Measurements from ENCODE around the gene TDP1.
"Not testable (repeated sequence)": the region's sequence is repeated elsewhere in the genome, so short reads cannot be mapped to it uniquely, and the experiment has no call there.

TDP1 gene

DNA sequence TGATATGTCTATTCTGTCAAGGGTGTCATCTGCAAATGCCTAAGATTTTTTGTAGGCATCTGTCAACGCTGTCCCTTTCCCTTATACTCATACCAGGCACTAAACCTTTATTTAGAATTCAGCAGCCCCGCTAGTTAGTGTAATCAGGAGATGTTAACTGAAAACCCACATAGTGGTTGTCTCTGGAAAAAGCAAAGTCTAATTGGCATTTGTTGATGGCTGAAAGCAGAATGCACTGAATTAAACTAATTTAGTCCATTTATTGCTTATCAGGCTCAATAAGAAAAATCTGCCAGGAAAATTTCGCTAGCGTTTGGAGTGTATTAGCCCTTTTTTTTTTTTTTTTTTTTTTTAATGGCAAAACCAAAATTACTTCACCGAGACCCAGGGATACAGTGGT, 34.5 kb downstream of the TDP1 start:
- no peak for DNase-seq (ENCODE audit: low read depth, low spot score)

DNA sequence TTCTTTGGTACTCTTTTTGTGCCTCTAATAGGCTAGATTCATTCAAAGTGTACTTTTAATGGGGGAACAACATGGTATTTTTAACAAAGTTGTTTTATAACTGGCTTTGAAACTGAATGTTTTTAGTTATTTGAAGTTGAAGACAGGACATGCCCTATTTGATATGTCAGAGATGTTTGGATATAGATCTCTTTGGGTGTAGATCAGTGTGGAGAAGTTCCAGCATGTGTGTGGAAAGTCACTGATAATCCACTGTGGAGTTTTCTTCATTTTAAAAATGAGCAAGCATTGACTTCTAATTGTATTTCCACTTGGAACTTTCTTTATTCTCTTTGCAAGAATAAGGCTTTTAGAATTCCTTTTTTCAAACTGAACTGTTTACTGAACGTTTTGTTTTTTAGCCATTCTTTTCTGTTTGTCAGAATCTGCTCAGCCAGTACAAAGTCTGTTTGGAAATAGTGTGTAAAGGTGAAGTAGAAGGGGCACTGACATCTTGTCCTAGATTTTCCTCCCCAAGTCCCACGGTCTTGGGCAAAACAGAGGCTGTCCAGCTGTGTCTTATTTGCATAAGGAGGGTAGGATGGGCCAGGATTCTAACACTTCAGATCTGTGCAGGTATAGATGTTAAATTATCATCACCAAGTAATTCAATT, 35.0 kb downstream of the TDP1 start:
- DNase-seq (ENCODE audit: low read depth, low spot score), result no peak

DNA sequence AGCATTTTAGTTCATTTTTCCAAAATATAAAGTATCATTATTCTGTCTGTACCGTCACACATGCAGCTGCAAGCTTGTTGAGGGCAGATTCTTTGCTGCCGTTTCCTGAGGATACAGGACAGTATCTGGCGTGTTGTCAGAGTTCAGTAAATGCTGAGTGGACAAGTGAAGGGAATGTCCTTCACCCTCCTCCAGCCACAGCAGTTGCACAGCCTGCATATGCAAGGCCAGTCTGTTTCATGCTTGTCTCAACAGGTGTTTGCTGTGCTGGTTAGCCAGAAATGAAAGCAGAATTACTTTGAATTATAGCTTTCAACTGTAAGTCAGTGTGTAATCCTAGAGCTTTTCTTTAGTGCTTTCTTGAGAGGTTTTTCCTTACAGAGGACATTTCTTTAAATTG, 36.5 kb downstream of the TDP1 start:
- no peak for DNase-seq (ENCODE audit: low read depth, low spot score)

DNA sequence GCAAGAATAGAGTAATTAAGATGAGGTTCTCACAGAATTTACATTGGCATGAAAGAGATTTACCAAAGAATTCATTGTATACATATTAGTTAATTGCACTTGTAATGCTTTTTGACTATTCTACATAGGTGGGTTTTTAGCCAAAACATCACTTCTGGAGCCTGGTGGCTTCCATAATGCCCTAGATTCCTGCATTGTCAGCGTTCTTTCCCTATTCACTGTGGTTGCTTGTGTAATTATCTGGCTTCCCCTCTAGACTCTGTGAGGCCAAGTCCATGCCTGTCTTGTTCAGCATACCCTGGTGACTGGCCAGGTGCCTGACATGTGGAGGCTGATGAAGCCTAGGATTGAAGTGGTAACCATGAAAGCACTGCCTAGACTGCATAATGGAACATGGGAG, 41.2 kb downstream of the TDP1 start:
- DNase-seq (ENCODE audit: low read depth, low spot score), result no peak

DNA sequence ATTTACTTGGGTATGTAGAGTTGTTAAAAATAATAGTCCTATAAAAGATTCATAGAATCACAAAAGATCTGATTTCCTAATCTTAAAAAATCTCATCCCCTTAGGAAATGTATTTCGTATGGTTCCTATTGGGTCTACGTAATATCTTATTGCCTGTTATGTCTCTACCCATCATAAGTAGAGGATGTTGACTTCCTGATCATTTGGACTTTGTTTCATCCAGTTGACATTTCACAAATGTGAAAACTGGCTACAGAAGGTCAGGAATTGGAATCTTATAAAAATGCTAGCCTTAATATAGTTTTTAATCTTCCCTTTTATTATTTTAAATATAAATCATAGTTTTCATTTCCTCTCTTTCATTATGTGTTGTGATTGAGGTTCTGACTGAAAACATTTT, 45.2 kb downstream of the TDP1 start:
- DNase-seq (ENCODE audit: low read depth, low spot score), result no peak

DNA sequence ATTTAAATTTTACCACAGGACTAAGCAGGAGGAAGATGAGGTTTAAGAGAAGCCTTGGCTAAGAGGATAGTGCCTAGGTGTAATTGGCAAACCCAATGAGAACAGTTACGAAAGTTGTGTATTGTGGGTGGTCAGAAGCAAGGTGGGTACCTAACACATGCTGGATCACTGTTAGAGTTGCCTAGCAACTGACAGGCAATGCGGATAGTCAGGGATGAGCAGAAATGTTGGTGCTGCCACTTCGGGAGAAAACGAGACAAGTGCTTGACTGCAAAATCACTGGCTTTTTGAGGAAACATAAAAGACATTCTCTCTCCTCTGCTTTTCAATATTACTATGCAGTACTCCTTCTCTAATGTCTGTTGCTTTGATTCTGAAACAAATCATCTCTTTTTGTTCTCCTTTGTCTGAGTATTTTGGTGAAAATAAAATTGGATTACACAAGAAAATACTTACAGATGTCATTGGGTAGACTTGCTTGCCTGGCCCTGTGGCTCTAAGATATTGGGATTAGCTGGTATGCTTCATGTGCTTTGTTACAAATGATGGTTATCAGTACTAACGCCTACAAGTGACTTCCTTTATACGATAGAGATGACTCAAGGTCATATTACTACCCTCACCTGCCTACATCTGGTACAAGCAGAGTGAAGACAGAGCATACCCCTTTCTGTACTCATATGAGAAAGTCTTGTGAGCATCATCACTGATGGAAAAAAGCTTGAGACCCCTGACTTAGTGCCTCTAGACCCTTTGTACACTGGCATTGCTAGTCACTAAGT, 48.0 kb downstream of the TDP1 start:
- no peak for DNase-seq (ENCODE audit: low read depth, low spot score)

DNA sequence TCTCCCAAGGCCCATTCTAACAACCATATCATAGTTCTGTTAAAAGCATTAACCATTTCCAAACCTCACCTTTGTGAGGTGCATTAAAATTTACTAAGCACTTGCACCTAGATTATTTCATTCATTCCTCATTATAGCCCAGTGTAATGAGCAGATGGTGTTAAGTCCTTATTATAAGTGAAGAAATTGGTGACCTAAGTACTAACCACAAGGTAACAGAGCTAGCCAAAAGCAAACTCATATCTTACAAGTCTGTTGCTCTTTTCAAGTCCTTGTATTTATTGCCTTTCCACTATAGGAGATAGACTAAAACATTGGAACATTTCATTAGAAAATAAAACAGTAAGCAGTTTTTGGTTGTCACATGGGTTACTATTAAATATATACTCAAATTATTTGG, 49.7 kb downstream of the TDP1 start:
- DNase-seq (ENCODE audit: low read depth, low spot score), result no peak

DNA sequence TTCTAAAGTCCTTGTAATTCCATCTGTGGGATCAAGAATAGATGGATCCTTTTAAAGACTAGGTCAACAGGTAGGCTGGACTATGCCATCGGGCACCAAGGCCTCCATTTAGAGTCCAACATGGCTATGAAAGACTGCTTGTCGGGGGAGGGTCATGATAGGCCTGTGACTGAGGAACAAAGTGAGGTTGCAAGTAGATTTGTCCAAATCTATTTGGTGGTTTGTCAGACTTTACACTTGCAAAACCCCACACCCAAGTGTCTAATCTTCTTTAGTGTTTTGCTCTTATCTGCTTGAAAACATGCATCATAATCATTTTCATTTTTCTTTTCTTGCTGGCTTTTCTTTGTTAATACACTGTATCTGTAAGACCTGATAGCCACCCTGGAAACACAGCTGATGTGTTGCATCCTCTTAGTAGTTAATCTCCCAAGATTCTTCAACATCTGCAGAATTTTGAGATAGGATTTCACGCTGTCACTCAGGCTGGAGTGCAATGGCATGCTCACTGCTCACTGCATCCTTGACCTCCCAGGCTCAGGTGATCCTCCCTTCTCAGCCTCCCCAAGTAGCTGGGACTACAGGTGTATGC, 50.3 kb downstream of the TDP1 start:
- no peak for DNase-seq (ENCODE audit: low read depth, low spot score)

DNA sequence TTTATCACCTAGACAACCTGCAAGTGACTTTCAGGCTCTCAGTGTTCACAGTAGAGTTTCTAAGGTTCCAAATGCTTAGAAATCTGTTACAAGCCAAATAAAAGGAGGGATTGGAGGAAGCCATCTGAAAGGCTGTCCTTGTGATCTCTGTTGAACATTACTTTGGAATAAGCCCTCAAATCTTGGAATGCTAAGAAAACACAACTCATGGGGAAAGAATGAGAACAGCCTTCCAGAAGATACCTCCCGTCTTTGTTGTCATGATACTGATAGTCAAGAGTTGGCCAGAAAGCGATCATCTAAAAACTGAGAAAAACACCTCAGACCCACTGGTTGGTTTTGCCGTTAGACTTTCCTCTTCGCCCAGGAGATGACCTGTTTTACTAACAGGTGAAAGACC, 61.6 kb downstream of the TDP1 start:
- DNase-seq (ENCODE audit: low read depth, low spot score), result no peak

DNA sequence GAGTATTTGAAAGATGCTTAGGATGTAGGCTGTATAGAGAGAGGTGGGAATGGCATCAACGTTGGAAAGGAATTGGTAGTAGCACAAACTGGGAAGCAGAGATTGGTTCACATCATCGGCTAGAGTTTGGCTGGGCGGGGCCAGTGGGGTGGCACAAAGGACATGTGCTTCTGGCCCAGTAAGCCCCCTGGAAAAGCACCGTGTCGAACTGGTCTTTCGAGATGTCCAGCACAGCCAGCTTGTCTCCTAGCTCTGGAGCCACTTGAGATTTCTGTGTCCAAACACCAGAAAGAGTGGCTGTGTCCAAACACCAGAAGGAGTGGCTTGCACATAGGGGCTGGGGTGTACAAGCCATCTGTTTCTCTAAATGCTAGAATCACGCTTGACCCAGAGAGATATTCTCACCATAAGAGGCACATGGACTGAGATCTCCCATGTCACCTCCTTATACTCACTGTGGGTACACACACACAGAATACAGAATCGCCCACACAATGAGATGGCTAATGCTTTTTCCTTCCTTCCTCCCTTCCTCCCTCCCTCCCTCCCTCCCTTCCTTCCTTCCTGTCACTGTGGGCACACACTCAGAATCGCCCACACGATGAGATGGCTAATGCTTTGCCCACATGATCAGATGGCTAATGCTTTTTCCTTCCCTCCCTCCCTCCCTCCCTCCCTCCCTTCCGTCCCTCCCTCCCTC, 64.2 kb downstream of the TDP1 start:
- DNase-seq (ENCODE audit: low read depth, low spot score), result no peak

DNA sequence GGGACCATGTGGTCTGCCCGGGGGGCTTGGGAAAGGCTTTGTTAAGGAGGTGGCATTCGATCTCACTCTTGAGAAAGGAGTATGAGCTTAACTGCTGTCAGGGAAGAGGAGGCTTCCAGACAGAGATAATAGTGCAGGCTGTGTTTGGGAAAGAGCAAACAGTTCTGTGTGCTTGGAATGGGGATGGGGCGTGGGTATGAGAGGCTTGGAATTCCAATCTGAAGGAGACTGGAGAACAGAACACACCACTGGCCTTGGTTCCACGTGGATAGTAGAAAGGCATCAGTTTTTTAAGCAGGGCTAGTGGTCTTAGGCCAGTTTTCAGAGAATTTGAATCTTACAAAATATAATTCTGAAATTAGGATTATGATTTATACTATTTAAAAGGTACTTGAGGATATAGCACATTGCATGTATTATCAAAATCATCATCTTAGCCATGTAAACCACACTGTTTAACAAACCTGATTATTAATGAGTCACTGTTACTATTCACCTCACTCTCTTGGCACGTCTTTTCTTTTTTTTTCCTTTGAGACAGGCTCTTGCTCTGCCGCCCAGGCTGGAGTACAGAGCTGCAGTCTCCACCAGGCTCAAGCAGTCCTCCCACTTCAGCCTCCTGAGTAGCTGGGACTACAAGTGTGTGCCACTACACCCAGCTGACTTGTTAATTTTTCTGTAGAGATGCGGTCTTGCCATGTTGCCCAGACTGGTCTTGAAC, 67.6 kb downstream of the TDP1 start:
- DNase-seq (ENCODE audit: low read depth, low spot score), result no peak

DNA sequence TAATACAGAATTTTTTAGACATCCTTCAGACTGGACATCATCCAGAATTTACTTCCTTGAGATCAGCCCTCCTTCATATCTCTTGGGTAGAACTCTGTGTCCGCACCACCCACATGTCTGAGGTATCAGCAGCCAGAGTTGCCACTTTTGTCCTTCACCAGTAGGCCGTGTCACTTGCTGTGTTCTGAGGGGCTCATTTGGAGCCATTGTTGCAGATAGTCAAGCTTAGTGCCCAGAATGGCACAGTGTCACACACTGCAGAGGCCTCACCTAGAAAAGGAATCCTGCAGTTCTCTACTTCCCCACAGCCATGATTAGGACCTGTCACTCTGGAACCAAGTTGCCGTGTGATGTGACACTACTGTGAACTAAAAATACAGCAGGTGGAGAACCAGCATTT, 69.2 kb downstream of the TDP1 start:
- DNase-seq (ENCODE audit: low read depth, low spot score), result no peak

DNA sequence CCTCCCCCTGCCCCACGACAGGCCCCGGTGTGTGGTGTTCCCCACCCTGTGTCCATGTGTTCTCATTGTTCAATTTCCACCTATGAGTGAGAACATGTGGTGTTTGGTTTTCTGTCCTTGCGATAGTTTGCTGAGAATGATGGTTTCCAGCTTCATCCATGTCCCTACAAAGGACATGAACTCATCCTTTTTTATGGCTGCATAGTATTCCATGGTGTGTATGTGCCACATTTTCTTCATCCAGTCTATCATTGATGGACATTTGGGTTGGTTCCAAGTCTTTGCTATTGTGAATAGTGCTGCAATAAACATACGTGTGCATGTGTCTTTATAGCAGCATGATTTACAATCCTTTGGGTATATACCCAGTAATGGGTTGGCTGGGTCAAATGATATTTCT, 70.9 kb downstream of the TDP1 start:
- DNase-seq (ENCODE audit: low read depth, low spot score), result not testable (repeated sequence)

DNA sequence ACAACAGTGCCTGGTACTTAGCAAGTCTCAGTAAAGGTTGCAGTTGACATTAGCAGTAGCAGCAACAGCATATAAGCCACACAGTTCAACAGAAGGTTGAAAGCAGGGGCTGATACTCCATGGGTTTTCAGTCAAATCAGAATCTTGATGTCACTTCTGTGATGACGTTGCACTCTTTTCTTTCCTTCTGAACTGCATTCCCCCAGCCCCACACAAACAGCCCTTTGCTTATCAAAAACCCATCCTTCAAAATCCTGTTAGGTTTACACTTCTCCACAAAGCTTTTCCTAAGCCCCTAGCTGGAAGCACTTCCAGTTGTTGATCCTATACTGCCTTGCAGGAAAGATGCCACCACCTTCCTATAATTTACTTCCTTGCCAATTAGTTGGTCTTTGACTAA, 72.1 kb downstream of the TDP1 start:
- DNase-seq (ENCODE audit: low read depth, low spot score), result no peak

DNA sequence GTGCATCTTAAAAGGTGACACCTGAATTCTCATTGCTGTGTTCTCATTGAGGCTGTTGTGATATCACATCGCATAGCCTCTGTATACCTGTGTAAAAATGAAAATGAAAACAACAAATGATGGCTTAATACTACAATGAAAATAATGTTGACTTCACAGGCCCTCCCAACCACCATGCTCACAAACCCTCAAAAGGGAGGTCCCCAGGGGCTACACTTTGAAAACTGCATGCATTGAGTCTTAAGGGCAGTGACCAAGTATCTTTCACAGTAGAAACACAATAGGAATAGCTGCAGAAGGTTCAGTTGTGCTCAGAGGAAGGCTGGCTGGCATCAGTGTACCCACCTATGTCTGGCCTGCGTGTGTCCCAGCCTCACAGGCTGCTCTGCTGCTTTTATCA, 78.4 kb downstream of the TDP1 start:
- DNase-seq (ENCODE audit: low read depth, low spot score), result no peak

DNA sequence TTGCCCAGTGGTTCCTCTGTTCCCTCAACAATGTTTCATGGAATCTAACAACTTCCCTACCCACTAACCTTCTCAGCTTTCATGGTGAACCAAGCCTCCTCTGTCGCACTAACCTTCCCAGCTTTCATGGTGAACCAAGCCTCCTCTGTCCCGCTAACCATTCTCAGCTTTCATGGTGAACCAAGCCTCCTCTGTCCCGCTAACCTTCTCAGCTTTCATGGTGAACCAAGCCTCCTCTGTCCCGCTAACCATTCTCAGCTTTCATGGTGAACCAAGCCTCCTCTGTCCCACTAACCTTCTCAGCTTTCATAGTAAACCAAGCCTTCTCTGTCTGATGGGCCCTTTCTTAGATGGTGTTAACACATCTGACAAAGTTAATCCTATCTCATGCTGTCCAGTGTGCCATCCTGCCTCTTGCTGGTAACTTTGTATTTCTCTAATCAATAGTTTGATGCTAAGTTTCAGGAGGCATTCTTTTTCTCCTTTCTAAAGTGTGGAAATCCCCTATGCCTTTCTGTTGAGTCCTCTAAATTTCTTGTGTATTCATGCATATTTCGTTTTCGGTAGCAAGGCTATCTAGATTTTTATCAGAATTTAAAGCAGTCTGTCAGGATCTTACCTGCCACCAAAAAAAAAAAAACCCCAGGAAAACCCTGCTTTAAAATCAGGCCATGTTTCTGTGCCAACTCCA, 79.3 kb downstream of the TDP1 start:
- no peak for DNase-seq (ENCODE audit: low read depth, low spot score)

DNA sequence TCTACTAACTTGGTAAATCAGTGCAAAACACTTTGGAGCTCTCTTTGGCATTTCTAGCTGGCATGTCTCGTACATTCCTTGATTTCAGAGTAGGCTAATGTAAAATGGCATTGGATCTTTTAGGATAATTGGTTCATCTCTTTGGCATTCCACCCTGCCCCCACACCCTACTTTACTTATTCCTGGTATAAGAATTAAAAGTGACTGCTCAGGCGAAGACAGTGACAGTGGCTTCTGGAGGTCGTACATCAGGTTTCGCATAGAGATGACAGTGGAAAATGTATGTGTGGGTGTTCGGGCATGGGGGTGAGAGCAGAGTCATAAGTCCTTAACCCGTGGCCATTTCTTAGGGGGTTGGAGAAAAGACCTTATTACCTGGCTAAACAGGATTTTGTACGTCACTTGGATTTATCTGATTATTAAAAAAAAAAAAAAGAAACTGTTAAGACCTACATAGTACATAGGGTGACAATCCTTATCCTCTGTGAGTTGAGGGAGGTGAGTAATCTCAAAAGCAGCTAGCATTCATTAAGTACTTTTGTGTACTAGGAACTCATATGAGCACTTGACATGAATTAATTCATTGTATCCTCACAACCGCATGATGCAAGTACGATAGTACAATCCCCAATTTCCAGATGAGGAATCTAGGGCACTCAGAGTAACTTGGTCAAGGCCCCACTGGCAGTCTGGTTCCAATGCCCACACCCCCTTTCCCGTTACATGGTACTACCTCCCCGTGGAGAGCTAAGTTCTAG, 83.7 kb downstream of the TDP1 start:
- no peak for DNase-seq (ENCODE audit: low read depth, low spot score)

DNA sequence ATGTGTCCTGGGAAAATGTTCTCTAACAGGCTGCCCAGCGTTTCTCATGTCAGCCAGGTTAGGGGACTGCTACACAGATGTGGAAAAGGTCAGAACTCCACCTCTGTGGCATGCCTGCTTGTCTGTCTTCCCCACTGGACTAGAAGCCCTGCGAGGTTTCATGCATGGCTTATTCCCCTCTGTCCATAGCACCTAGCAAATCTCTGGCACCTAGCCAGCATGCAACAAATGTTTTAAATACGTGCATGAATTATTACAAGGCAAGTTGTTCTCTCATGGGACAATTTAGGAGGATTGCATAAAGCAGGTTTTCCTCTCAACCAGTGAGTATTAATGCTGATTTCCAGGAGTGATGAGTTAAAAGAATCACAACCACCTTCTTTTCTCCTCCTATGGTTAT, 84.7 kb downstream of the TDP1 start:
- no peak for DNase-seq (ENCODE audit: low read depth, low spot score)

DNA sequence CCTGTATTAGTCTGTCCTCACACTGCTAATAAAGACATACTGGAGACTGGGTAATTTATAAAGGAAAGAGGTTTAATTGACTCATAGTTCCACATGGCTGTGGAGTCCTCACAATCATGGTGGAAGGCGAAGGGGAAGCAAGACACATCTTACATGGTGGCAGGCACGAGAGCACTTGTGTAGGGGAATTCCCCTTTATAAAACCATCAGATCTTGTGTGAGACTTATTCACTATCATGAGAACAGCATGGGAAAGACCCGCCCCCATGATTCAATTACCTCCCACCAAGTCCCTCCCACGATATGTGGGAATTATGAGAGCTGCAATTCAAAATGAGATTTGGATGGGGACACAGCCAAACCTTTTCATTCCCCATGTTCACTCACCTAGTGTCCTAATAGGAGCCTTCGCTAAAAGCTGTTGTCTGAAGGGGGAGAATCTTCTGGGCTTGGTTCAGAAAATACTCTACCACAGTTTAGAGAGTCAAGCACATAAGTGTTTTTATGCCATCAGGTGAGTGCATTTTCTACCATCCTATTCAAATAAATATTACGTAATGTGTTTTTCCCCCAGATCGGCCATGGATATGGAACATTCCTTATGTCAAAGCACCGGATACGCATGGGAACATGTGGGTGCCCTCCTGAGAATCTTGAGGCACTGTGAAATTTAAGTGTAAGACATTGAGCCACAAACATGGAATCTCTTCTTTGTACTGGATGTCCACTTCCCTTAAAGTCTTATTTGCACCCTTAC, 86.9 kb downstream of the TDP1 start:
- no peak for DNase-seq (ENCODE audit: low read depth, low spot score)

DNA sequence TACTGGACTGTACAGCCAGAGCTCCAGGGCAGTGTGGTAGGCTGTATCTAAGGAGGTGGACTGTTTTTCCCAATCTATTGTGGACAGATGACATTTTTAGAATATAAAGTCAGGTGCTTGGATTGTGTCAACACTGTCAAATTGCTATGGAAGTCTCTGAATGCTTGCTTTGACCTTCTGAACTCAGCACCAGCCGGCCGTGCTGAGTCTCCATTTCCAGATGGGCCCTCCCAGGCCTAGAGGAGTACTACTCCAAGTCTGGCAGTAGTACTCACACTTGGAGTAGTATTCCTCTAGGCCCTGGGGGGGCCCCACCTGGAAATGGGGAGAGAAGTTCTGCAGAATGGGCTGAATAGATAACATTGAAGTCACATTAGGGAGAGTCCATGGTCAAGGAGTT, 89.9 kb downstream of the TDP1 start:
- no peak for DNase-seq (ENCODE audit: low read depth, low spot score)

Data from activated naive CD8-positive, alpha-beta T cell treated with anti-CD3 and anti-CD28 coated beads, Interleukin-2, amount 50 U/mL, for 16 hours (primary cell).